Loucy (cell line): ENCODE data around the gene SPC25.

Experiments used
- H2AFZ ChIP-seq: fragments of 200-600 bp; sonication (generic); 2 replicates; pipeline ENCODE4 v1.6.0; 2016; ENCODE audit warnings: antibody characterized with exemption, mild to moderate bottlenecking, low read length, moderate library complexity
- H3F3A ChIP-seq: fragments of 200-600 bp; 2 replicates; pipeline ENCODE4 v1.6.0; 2016; ENCODE audit warnings: antibody characterized with exemption, low read depth, mild to moderate bottlenecking
- H3K27me3 ChIP-seq: fragments of 200-600 bp; sonication (generic); 2 replicates; pipeline ENCODE4 v1.6.1; 2014; ENCODE audit warnings: low read length, mild to moderate bottlenecking; ENCODE audit not compliant: insufficient read depth, poor library complexity, severe bottlenecking
- H3K36me3 ChIP-seq: fragments of 200-600 bp; sonication (generic); 2 replicates; pipeline ENCODE4 v1.6.1; 2016; ENCODE audit warnings: low read length; ENCODE audit not compliant: insufficient read depth
- H3K4me1 ChIP-seq: fragments of 200-600 bp; sonication (generic); 2 replicates; pipeline ENCODE4 v1.5.1; 2014; ENCODE audit warnings: low read length, mild to moderate bottlenecking; ENCODE audit not compliant: insufficient read depth, poor library complexity, severe bottlenecking
- H3K4me2 ChIP-seq: fragments of 200-600 bp; sonication (generic); 2 replicates; pipeline ENCODE4 v1.6.0; 2014; ENCODE audit warnings: antibody characterized with exemption, low read length, low read depth, mild to moderate bottlenecking; ENCODE audit not compliant: poor library complexity, severe bottlenecking
- H3K4me3 ChIP-seq: fragments of 200-600 bp; sonication (generic); 2 replicates; pipeline ENCODE4 v1.5.1; 2014; ENCODE audit warnings: low read length, mild to moderate bottlenecking, mixed read lengths; ENCODE audit not compliant: poor library complexity, severe bottlenecking
- H3K79me2 ChIP-seq: fragments of 200-600 bp; sonication (generic); 2 replicates; pipeline ENCODE4 v1.6.1; 2014; ENCODE audit warnings: low read length; ENCODE audit not compliant: insufficient read depth
- H3K9ac ChIP-seq: fragments of 200-600 bp; sonication (generic); 2 replicates; pipeline ENCODE4 v1.6.0; 2014; ENCODE audit warnings: mild to moderate bottlenecking, low read depth, low read length, moderate library complexity; ENCODE audit not compliant: poor library complexity, severe bottlenecking
- H3K9me2 ChIP-seq: fragments of 200-600 bp; sonication (generic); replicated peaks from 2 replicates; pipeline ENCODE4 v1.6.1; 2016; ENCODE audit warnings: low read depth, low read length, mixed read lengths
- H3K9me3 ChIP-seq: fragments of 200-600 bp; sonication (generic); 2 replicates; pipeline ENCODE4 v1.6.1; 2014; ENCODE audit warnings: mild to moderate bottlenecking, antibody characterized with exemption, low read length, low read depth; ENCODE audit not compliant: insufficient read depth
- H4K20me1 ChIP-seq: fragments of 200-600 bp; sonication (generic); 2 replicates; pipeline ENCODE4 v1.6.0; 2014; ENCODE audit warnings: antibody characterized with exemption, low read length, mild to moderate bottlenecking; ENCODE audit not compliant: insufficient read depth, poor library complexity, severe bottlenecking
- CTCF ChIP-seq: fragments of 200-600 bp; sonication (generic); conservative IDR thresholded peaks from 2 replicates; pipeline ENCODE4 v1.5.1; 2014; ENCODE audit warnings: mild to moderate bottlenecking, antibody characterized with exemption, low read length
- EZH2phosphoT487 ChIP-seq: fragments of 200-600 bp; IDR thresholded peaks from 2 replicates; pipeline ENCODE4 v1.6.1; 2018; ENCODE audit warnings: antibody characterized with exemption, mild to moderate bottlenecking, moderate library complexity, borderline replicate concordance

SPC25 gene

GRCh38 chr2:168841445-168841844 is 48.8 kb downstream of the SPC25 start:
- H3K9ac ChIP-seq, result no peak overlapping the region
- H3K9me2 ChIP-seq, result no peaks in the 10 kb centered on the region
- H3K4me2 ChIP-seq, result no peak overlapping the region
- H3K9me3 ChIP-seq, result no peaks in the 10 kb centered on the region
- H2AFZ ChIP-seq, result no peak overlapping the region
- H3K4me1 ChIP-seq, result no peaks in the 10 kb centered on the region
- H3K36me3 ChIP-seq, result no peaks in the 10 kb centered on the region
- no peaks in the 10 kb centered on the region for H3K27me3 ChIP-seq
- H4K20me1 ChIP-seq, result no peaks in the 10 kb centered on the region
- no peaks in the 10 kb centered on the region for H3K79me2 ChIP-seq
- TF ChIP-seq EZH2phosphoT487 (no peak), CTCF (no peak)
- no peaks in the 10 kb centered on the region for H3F3A ChIP-seq
- no peak overlapping the region for H3K4me3 ChIP-seq

GRCh38 chr2:168835969-168836368 is 54.3 kb downstream of the SPC25 start:
- Histone ChIP-seq H3K4me3 (no peak overlapping the region), H3F3A (no peaks in the 10 kb centered on the region), H3K4me1 (no peaks in the 10 kb centered on the region), H3K9me3 (no peaks in the 10 kb centered on the region; the same call in 1 of the 2 replicates), H2AFZ (no peak overlapping the region), H3K27me3 (no peaks in the 10 kb centered on the region), H3K4me2 (no peak overlapping the region), H4K20me1 (no peaks in the 10 kb centered on the region), H3K9me2 (no peaks in the 10 kb centered on the region), H3K79me2 (no peaks in the 10 kb centered on the region), H3K36me3 (no peaks in the 10 kb centered on the region), H3K9ac (no peak overlapping the region)
- TF ChIP-seq EZH2phosphoT487, result no peak
- TF ChIP-seq CTCF, result no peak

- Histone ChIP-seq H4K20me1 (no peaks in the 10 kb centered on the region), H3F3A (no peaks in the 10 kb centered on the region), H3K4me1 (no peaks in the 10 kb centered on the region), H3K79me2 (no peaks in the 10 kb centered on the region), H3K4me2 (no peak overlapping the region), H3K27me3 (no peaks in the 10 kb centered on the region), H2AFZ (no peak overlapping the region), H3K9me2 (no peaks in the 10 kb centered on the region), H3K9me3 (no peaks in the 10 kb centered on the region; the same call in 1 of the 2 replicates), H3K36me3 (no peaks in the 10 kb centered on the region), H3K9ac (no peak overlapping the region), H3K4me3 (no peak overlapping the region)
- TF ChIP-seq CTCF, result no peak
- no peak for TF ChIP-seq EZH2phosphoT487
Measured at GRCh38 chr2:168831662-168832061, 58.6 kb downstream of the SPC25 start.
